Measurements from ENCODE around the gene GLCCI1. TPM values are rescaled to one million over a fixed set of nuclear protein-coding genes. Genes with fewer than 3 reads are reported as not detected.
"Not testable (repeated sequence)": the region's sequence is repeated elsewhere in the genome, so short reads cannot be mapped to it uniquely, and the experiment has no call there.

Gene GLCCI1
- polyA plus RNA-seq, 1 donor: 16.1 TPM

DNA sequence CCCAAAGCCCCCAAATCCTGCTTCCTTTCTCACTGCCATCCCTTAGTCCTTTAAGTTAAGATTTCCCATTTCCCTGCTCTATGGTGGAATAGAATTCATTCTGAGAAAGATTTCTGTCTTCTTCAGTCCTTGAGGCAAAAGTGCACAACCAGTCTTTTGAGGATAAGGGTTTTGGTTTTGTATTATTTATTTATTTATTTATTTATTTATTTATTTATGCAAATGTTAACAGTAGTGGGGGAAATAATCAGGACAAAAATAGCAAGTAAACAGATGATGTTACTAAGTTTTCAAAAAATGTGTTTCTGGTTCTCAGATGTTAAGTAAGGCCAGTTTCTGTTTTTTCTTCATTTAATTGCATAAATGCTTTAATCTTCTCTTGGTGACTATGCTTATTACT is 84.2 kb downstream of the GLCCI1 start:
- no peak for DNase-seq

DNA sequence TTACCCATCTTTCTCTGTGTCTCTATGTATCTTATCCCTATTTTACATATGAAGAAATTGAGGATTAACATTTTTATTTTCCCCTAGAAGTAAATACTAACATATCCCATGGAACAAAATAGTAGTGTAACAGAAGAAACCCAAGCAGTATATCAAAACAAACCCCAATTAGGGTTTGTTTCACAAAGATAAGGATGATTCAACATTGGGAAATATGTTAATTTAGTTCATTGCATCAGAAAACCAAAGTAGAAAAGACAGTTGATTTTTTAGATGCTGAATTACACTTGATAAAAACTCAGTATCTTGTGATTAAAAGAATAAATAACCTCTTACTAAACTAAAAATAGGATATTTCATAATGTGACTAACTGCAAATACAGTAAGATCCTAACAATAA is 87.8 kb downstream of the GLCCI1 start:
- DNase-seq: no peak

DNA sequence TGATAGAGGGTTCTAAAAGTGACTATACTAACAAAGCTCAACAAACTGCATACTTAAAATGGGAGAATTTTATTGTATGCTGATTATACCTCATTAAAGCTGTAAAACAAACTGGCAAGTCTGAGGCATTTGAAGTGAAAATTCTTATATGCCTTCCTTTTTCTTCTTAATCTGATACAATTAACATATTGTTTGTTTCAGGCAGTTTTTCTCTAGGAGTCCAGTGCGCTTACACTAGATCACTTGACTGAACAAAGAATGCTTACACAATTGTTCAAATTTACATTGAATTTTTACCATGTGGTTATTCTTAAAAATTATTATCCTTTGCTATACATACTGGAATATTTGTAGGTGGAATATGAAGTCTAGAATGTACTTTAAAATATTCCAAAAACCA is 89.0 kb downstream of the GLCCI1 start:
- no peak for DNase-seq

DNA sequence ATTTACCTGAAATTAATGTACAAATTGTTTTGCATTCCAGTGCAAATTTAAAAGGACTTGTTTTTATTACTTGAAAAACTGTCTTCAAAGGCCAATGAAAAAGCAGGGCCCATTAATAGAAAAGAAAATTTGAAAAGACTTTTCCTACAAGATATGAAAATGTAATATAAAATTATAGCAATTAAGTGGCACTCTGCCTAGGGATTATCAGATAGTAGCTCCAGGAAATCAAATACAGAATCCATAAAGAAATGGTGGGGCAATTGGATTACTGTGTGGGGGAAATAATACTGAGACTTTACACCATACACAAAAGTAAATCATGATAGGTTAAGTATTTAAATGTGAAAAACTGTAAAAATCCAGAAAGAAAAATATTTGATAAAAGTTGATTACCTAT is 89.7 kb downstream of the GLCCI1 start:
- no peak for DNase-seq

DNA sequence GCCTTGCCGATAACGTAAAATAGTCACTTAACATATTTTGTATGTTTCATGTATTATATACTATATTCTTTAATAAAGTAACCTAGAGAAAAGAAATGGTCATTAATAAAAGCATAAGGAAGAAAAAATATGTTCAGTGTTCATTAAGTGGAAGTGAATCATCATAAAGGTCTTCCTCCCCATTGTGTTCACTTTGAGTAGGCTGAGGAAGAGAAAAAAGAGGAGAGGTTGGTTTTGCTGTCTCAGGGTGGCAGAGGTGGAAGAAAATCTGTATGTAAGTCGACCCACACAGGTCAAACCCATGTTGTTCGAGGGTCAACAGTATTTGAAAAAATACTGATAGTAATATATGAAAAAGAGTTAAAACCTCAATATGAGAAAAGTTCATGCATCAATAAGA is 90.3 kb downstream of the GLCCI1 start:
- no peak for DNase-seq

DNA sequence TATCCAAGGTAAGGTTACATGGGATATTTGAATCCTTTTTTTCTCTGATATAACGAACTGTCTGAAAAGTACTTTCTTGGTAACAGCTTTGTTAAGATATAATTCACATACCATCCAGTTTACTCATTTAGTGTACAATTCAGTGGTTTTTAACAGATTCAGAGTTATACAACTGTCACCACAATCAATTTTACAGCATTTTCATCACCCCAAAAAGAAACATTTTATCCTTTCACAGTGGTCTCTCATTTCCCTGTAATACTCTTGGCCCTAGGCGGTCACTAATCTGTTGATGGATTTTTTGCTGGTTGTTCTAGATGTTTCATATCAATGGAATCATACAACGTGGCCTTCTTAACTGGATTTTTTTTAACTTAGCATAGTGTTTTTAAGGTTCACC is 91.6 kb downstream of the GLCCI1 start:
- no peak for DNase-seq

DNA sequence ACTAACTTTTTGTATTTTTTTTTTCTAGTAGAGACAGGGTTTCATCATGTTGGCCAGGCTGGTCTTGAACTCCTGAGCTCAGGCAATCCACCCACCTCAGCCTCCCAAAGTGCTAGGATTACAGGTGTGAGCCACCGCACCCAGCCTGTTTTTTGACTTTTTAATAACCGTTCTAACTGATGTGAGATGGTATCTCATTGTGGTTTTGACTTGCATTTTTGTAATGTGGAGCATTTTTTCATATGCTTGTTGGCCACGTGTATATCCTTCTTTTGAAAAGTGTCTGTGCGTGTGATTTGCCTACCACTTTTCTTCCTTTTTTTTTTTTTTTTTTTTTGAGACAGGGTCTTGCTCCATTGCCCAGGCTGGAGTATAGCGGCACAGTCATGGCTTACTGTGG is 94.7 kb downstream of the GLCCI1 start:
- not testable (repeated sequence) for DNase-seq

DNA sequence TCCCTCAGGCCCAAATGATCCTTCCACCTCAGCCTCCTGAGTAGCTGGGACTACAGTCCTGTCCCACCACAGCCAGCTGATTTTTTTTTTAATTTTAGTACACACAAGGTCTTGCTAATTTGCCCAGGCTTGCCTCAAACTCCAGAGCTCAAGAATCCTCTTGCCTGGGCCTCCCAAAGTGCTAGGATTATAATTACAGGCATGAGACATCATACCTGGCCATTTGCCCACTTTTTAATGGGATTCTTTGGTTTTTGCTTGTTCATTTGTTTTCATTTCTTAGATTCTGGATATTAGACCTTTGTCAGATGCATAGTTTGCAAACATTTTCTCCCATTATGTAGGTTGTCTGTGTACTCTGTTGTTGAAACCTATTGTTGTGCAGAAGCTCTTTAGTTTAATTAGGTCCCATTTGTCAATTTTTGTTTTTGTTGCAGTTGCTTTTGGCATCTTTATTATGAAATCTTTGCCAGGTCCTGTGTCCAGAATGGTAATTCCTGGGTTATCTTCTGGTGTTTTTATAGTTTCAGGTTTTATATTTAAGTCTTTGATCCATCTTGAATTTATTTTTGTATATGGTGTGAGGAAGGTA is 95.2 kb downstream of the GLCCI1 start:
- DNase-seq: no peak

DNA sequence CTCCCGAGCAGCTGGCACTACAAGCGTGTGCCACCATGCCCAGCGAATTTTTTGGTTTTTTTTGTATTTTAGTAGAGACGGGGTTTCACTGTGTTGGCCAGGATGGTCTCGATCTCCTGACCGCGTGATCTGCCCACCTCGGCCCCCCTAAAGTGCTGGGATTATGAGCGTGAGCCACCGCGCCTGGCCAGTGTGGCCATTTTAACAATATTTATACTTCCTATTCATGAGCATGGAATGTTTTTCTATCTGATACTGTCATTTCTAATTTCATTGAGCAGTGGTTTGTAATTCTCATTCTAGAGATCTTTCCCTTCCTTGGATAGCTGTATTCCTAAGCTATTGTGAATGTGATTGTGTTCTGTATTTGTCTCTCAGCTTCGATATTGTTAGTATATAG is 96.2 kb downstream of the GLCCI1 start:
- no peak for DNase-seq

DNA sequence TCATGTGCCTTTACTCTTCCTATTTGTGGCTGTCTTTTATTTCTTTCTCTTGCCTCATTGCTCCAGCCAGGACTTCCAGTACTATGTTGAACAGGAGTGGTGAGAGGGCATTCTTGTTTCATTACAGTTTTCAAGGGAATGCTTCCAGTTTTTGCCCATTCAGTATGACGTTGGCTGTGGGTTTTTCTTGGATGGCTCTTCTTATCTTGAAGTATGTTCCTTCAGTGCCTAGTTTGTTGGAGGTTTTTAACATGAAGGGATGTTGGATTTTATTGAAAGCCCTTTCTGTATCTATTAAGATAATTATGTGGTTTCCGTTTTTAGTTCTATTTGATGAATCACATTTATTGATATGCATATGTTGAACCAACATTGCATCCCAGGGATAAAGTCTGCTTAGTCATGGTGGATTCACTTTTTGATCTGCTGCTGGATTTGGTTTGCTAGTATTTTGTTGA is 96.8 kb downstream of the GLCCI1 start:
- DNase-seq: no peak

DNA sequence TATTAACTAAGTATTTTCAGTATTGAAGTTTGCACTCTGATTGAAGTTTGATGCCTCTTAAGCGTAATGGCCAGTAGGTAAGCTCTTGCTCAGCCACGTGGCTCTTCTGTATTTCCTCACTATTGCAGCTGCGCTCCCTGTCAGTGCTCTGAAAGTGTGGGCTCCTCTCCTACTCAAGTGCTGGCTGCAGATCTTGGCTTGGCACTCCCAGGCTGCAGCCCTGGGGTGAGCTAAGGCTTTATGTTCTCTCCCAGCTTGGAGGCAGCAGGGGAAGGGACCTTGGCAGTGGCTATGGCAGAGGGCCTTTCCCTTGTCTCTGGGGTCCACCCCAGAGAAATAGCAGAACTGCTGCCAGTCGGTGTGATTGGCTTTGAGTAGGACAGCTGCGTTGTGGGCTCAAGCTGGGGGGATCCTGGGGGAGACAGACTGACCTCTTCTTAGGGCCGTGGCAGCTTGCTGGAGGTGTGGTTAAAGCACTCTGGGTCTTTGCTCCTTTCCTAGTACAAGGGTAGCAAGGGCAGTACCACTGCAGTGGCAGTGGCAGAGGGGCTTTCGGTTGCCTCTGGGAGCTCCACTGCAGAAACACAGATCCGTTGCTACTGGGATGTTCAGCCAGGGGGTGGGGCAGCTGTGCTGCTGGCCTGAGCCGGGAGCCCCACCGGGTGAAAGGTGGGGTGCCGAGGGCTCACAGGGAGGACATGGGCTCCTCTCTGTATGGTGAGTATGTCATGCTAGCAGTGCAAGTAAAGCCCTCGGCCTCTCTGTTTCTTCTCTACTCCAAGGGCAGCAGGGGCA is 100.5 kb downstream of the GLCCI1 start:
- peak; percentile 1 for DNase-seq

DNA sequence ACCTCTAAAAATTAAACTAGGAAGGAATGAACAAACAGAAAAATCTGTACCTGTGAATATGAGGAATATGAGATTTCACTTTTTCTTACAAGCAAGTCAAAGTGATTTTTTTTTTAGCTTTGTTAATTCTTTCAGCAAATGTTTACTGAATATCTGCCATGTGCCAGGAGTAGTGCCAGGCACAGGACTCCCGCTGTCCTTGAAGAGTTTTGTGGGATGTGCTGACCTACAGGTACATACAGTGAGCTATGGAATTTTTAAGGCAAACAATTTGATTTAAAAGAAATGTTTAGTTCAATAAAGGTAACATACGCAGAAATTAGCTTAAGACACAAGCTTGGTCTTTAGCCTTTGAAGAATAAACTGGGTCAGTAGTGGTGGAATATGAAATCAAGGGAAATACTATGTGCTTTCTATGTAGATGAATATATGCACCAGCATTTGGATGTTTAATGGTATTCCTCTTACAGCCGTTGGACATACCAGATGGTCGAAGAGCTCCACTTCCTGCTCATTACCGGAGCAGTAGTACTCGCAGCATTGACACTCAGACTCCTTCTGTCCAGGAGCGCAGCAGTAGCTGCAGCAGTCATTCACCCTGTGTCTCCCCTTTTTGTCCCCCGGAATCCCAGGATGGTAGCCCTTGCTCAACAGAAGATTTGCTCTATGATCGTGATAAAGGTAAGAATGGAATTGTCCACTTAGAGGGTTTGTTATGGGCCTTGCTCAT is 102.0 kb downstream of the GLCCI1 start:
- no peak for DNase-seq

DNA sequence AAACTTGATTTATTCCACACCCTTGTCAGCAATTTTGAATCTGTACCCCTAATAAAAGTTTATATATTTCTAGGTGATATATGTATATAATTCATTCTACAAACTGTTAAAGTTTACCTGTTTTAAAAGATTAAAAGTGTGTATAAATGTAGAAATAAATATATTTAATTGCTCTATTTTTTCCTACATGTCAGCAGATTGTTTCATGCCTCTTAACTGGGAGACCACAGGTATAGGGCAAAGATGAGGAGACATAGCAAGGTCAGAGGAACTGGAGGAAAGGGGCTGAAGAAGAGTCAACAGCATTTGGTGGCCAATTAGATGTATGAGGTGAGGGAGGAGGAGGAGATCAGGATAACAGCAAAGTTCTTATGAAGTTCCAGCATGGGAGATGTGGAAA is 109.8 kb downstream of the GLCCI1 start:
- no peak for DNase-seq

DNA sequence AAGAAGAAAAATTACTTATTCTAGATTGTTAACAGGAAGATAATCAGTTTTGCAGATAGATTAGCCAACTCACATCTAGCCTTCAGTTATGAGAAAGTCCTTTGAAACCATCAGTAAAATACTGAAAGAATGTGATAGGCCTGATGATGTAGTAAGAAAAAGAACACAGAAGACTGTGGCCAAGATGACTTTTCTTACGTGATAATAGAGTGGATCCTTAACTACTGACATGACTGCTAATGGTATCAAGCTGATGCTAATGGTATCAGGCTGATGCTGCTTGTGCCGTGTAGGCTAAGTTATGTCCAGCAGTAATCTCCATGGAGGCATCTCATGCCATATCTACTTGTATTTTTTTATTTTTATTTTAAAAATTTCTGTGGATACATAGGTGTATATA is 114.2 kb downstream of the GLCCI1 start:
- no peak for DNase-seq

DNA sequence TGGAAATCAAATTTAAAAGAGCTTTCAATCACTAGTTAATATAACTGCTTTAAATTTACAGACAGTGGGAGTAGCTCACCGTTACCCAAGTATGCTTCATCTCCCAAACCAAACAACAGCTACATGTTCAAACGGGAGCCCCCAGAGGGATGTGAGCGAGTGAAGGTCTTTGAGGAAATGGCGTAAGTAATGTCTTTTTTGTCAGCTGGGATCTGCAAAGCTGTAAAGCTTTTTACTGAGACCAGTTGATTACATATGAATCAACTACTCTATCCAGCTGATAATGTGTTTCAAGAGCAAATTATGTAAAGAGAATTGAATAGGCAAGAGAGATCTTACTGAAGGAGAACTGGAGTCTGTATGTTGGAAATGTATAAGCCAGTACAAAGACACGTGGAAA is 116.2 kb downstream of the GLCCI1 start:
- DNase-seq: no peak

DNA sequence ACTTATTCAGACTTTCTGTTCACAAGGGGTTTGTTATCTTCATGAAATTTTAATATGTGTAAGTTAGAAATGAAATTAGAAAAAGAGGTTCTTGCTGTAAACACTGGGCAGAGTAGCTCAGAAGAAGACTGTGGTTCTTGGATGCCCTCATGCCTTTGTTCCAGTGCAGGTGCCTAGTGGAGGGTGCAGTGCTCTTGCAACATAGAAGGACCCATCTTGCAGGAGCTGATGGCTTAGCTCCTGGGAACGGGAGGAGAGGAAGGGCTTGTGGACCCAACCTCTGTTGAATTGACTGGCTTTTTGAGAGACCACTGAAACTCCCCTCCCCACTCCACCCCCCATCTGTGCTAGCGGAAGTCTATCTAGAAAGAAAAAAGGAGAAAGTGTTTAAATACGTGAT is 116.8 kb downstream of the GLCCI1 start:
- no peak for DNase-seq

DNA sequence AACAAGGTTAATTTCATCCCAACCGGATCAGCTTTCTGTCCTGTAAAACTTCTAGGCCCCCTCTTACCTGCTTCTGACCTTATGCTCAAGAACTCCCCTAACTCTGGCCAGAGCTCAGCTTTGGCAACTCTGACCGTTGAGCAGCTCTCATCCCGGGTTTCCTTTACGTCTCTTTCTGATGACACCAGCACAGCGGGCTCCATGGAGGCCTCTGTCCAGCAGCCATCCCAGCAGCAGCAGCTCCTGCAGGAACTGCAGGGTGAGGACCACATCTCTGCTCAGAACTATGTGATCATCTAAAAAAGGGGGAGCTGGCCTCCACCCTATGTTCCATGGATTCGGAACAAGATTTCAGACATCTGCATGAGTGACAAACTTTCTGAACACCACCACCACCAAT is 117.6 kb downstream of the GLCCI1 start:
- no peak for DNase-seq

DNA sequence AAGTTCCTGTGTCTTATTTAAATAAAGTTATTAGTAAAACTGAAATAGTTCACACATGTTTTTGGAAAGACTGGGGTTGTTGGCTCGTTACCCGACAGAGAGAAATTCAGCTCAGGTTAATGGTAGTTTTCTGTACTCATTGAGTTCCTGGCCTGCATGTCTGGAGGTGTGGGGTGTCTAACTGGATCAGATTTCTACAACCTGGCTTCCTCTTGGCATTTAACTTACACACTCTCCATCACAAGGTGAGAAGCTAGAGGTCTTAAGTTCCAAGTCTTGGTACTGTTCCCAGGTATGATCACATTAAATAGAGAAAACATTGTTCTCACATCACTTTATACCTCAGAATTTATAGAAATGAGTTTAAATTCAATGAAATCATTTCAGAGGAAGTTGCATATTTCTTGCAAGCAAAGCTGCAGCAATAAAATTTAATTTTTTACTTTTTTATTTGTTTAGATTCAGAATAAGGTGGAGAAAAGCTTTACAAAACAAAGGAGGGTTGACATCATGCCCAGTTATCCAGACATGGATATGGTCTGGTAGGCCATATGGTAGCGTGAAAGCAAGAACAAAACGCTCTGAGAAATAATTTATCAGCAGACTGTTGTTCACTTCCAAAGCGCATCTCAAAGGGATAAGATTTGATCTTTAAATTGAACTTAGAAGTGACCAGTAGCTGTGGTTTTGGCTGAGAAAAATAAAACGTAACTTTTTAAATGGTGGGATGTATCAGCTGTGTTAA is 120.6 kb downstream of the GLCCI1 start:
- no peak for DNase-seq

DNA sequence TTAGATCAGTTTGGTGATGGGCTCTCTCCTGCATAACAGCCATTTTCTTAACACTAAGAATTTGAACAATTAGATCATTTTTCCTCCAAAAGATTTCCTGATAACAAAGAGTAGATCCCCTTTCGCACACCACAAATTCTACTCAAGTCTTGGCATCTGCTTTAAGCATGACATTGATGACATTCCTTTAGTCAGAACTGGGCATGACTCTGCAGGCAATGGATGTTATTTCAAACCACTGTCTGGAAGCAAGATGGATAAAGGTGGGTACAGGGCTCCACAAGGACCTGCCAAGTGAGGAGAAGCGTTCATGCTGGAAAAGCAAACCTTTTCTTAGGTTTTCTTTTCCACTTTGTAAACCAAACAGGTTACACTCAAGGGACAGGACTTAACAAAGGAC is 123.5 kb downstream of the GLCCI1 start:
- DNase-seq: no peak

DNA sequence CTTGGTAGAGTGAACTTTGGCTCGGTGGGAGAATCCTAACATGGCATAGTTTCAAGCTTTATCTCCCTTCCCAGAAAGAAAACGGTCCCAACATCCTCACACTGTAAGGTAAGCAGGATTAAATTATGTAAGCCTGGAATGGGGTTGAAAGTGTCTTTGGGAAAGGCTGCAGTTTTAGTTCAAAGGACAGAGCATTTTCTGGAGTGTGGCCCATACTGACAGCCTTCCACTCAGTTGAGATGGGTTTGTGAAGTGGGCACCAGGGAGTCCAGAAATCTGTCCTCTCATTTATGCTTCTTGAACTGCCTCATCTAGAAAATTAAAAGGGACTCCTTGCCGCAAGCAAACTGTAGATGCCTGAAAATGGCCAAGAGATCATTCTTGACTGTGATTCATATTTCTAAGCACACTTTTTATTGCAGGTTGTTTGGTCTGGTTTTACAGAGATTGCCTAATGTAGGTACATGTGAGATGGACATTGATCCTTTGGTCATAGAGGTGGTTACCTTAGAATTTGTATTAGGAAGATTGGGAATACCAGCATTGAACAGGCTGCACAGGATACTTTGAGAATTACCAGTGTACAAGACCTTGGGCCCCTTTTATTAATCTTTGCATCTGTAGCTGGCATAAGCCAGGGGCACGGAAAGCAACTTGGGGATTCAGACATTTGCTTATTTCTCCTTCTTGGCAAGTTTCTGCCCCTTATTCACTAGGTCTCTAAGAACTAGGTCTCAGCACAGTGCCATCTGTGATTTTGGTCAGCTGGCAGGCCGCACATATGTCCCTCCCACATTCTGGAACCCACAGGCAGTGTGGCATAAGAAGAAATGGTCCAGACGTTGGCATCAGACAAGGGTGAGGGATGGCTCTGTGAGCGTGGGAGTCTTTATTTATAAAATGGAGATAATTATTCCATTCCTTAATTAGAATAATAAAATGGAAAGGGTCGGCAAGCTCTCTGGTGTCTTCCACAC is 125.9 kb downstream of the GLCCI1 start:
- no peak for DNase-seq

DNA sequence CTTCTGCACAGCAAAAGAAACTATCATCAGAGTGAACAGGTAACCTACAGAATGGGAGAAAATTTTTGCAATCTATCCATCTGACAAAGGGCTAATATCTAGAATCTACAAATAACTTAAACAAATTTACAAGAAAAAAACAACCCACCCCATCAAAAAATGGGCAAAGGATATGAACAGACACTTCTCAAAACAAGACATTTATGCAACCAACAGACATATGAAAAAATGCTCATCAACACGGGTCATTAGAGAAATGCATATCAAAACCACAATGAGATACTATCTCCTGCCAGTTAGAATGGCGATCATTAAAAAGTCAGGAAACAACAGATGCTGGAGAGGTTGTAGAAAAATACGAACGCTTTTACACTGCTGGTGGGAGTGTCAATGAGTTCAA is 132.7 kb downstream of the GLCCI1 start:
- not testable (repeated sequence) for DNase-seq

DNA sequence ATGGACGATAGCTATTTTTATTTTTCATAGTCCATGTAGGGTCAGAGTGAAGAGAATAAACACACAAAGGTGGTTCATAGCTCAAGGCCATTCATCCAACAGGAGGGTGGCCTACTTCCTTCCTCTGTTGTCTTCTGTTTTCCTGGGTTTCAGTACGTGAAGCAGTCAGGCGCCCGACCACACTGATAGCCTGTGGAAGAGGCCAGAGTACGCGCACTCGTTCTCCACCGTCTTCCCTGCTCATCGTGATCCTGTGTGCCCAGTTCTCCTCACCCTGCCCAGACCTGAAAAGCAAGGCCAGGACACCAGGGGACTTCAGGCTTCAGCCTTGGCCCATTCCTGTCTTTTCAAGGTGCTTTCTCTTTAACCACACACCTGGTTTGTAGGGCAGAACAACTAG is 134.7 kb downstream of the GLCCI1 start:
- no peak for DNase-seq
